GM19324 (cell line): ENCODE results near the gene PTGER4.
"Not testable (repeated sequence)": the region's sequence is repeated elsewhere in the genome, so short reads cannot be mapped to it uniquely, and the experiment has no call there.

Experiments used
- ATAC-seq: cut with Tn5 transposase; IDR thresholded peaks from one replicate; pipeline ENCODE4 v1.9.1; 2021; ENCODE audit warnings: mild to moderate bottlenecking, moderate library complexity; ENCODE audit not compliant: unreplicated experiment, low FRiP score

Gene PTGER4

DNA sequence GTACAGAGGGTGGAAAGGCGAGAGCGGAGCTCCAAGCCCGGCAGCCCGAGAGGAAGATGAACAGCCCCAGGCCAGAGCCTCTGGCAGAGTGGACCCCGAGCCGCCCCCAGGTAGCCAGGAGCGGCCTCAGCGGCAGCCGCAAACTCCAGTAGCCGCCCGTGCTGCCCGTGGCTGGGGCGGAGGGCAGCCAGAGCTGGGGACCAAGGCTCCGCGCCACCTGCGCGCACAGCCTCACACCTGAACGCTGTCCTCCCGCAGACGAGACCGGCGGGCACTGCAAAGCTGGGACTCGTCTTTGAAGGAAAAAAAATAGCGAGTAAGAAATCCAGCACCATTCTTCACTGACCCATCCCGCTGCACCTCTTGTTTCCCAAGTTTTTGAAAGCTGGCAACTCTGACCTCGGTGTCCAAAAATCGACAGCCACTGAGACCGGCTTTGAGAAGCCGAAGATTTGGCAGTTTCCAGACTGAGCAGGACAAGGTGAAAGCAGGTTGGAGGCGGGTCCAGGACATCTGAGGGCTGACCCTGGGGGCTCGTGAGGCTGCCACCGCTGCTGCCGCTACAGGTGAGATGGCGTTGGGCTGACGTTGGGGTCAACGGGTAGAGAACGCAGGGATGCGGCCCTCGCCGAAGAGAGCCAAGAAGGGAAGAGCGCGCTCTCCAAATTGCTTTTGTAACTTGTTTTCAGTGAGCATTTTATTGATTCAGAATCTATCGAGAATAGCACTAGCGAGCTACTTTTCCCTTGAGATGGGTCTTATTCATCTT lies at the start of gene PTGER4:
PTGER4 (plus strand) TSS at position 3 of the 769 bp plus-strand sequence. CDS start 1,079 bp downstream, outside the sequence.
- peak; percentile 42 for ATAC-seq

GRCh38 chr5:40630126-40630525 lies 49.6 kb upstream of the PTGER4 start:
- no peak for ATAC-seq

GRCh38 chr5:40631236-40631635 lies 48.5 kb upstream of the PTGER4 start:
- no peak for ATAC-seq

GRCh38 chr5:40634154-40634553 lies 45.6 kb upstream of the PTGER4 start:
- no peak for ATAC-seq

DNA sequence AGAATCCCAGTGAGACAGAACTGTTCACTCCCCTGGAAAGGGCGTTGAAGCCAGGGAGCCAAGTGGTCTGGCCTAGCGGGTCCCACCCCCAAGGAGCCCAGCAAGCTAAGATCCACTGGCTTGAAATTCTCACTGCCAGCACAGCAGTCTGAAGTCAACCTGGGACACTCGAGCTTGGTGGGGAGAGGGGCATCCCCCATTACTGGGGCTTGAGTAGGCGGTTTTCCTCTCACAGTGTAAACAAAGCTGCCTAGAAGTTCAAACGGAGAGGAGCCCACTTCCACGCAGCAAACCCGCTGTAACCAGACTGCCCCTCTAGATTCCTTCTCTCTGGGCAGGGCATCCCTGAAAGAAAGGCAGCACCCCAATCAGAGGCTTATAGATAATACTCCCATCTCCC lies 45.1 kb upstream of the PTGER4 start:
- ATAC-seq: no peak

DNA sequence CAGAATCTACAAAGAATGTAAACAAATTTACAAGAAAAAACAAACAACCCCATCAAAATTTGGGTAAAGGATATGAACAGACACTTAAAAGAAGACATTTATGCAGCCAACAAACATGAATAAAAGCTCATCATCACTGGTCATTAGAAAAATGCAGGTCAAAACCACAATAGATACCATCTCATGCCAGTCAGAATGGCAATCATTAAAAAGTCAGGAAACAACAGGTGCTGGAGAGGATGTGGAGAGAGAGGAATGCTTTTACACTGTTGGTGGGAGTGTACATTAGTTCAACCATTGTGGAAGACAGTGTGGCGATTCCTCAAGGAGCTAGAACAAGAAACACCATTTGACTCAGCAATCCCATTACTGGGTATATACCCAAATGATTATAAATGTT lies 40.2 kb upstream of the PTGER4 start:
- not testable (repeated sequence) for ATAC-seq

DNA sequence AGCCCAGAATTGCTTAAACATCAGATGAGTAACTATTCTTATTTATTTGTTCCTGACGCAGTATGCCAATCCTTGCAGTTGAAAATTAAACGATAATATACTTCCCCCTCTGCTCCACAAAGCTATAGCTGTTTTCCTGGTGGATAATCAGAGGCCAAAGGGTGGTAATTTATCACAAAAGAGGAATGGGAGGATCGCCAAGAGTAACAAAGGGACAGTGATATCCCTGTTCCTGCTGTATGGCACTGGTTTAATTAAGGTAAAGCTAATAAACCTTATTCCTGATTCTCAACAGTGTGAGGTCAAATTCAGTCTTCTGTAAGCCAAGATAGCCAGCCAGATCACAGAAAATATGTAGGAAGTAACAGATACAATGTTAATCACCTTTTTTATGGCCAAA lies 33.4 kb upstream of the PTGER4 start:
- ATAC-seq: no peak

GRCh38 chr5:40648150-40648549 lies 31.6 kb upstream of the PTGER4 start:
- ATAC-seq: no peak

DNA sequence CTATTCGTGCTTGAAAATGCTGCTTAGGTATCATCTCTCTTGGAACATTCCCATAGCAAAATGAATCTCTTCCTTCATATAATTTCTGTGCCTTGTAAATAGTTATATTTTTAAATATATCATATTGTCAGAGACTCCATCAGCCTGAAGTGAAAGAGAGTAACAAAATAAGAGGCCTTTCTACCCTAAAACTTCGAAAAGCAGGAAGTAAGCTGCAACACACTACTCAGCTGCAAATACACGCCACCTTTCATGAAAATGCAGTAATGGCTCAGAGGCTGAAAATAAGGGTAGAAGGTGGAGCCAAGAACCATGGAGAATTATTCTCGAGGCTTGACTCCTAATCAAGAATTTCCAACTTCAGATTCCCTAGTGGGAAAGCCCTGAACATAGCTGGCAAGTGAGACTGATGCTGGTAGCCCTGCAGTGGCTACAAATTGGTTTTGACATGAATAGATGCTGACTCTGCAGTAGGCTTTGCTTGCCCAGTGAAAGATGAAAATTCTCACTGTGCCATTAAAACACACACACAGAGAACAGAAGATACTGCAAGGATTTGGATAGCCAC lies 30.2 kb upstream of the PTGER4 start:
- ATAC-seq: no peak

DNA sequence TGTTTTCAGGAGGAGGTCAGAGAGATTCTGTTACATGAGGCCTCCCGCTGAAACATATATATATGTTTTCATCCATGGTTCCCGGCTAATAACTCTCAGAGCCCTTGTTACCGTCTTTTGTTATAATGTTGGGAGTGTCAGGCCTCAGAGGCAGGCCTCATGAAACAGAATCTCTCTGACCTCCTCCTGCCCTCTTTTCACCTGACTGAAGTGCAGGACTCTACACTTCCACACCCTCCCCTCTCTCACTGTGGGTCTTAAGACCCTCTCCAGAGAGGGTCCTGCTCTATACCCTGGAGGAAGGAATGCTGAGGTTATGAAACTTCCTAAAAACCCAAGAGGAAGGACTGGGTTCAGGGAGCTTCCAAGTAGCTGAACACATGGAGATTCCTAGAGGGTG lies 28.5 kb upstream of the PTGER4 start:
- ATAC-seq: no peak

DNA sequence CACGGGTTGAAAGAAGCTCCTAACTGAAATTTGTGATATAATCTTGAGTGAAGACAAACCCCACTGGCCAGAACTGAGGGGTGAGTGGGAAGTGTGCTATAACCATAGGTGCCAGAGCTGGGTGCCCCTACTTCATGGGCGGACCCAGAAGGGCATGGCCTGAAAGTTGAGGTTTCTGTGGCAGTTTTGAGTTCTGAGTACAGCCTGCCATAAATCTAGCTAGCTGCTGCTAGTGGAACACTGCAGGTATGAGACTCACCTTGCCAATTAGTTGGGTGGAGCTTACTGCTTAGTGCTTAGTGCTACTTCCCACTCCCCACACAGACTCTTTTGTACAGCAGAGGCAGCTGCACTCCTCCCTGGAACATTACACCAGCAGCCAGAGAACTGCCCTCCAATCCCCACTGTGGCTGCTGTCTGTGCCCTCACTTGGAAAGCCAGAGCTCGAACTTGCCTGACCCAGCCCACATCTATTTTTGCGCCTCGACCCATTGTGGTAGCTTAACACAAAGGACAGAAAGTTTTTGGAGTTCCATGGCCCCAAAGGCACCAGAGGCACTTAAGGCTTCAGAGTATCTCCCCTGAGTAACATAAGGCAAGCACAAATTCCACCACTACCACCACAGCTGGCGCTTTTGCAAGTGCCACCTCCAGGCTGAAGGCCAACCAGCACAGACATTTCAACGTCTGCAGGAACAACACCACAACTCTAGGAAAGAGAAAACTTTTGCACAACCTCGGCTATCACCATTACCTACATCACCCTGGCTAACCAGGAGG lies 27.1 kb upstream of the PTGER4 start:
- peak; percentile 20 for ATAC-seq

DNA sequence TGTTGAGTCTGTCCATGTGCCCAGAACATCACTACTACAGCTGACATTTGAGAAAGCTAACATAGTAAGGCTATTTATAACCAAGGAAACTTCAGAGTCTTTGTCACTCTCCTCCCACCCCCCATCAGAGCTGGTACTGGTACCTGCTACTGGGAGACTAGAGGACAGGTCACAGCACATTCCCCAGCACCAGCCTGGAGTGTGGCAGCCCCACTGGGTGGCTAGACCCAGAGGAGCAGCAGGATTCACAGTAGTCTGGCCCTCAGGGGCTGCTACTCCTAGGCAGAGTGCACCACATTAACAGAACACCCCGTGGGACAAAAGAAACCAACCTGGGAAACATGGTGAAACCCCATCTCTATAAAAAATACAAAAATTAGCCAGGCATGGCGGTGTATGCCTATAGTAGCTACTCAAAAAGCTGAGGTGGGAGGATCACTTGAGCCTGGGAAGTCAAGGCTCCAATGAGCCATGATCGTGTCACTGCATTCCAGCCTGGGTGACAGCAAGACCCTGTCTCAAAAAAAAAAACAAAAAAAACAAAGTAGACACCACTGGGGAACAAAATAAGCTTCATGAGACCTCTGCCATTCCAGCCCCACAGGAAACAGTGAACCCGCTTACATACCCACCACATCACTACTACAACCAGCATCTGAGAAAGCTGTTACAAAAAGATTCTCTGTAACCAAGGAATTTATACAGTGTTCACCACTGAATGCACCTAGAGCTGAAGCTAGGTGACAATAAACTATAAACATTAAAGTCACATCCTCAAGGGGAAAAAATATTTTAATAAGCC lies 26.3 kb upstream of the PTGER4 start:
- peak; percentile 64 for ATAC-seq

DNA sequence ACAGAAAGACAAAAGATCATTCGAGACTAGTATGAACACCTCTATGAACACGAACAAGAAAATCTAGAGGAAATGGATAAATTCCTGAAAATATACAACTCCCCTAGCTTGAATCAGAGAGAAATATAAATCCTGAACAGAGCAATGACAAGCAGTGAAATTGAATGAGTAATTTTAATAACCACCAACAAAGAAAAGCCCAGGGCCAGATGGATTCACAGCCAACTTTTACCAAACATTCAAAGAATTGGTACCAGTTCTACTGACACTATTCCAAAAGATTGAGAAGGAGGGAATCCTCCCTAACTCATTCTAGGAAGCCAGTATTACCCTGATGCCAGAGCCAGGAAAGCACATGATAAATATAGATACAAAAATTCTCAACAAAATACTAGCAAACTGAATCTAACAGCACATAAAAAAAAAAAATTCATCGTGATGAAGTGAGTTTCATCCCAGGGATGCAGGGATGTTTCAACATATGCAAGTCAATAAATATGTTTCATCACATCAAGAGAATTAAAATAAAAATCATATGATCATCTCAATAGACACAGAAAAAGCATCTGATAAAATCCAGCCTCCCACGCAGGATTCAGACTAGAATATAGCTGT lies 25.2 kb upstream of the PTGER4 start:
- ATAC-seq: no peak

DNA sequence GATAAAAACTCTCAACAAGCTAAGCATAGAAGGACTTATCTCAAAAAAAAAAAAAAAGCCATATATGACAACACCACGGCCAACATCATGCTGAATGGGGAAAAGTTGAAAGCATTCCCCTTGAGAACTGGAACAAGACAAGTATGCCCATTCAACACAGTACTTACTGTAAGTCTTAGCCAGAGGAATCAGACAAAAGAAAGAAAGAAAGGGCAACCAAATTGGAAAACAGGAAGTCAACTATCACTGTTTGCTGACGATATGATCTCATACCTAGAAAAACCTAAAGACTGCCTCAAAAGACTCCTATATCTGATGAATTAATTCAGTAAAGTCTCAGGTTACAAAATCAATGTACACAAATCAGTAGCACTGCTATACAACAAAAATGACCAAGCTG lies 24.6 kb upstream of the PTGER4 start:
- no peak for ATAC-seq

GRCh38 chr5:40656091-40656490 lies 23.6 kb upstream of the PTGER4 start:
- ATAC-seq: not testable (repeated sequence)

DNA sequence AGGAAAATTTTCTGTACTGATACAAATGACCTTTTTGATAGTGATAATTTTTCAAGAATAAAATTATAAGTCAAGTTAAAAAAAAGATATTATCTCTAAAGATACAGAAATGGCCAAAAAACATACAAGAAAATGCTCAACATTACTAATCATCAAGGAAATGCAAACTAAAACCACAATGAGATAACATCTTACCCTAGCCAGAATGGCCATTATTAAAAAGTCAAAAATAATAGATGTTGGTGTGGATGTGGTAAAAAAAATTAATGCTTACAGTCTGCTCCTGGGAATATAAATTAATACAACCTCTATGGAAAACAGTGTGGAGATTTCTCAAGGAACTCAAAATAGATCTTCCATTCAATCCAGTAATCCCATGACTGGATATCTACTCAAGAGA lies 22.9 kb upstream of the PTGER4 start:
- ATAC-seq: no peak

GRCh38 chr5:40660751-40661150 lies 19.0 kb upstream of the PTGER4 start:
- no peak for ATAC-seq

- ATAC-seq: no peak
These were observed 13.9 kb upstream of the PTGER4 start for GRCh38 chr5:40665635-40666298.

DNA sequence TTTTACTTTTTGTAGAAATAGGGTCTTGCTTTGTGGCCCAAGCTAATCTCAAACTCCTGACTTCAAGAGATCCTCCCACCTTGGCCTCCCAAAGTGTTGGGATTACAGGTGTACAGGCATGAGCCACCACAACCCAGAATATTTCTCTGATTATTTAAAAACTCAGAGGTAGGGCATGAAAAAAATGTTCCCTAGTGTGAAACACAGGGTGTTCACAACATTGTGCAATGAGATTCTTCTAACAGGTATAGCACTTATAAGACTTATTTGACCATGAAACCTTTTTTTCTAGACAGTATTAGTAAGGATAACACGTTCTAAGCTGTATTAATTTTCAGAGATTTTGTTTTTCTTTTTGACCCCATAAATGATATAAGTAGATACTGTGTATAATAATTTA lies 13.1 kb upstream of the PTGER4 start:
- no peak for ATAC-seq

GRCh38 chr5:40667161-40667663 lies 12.5 kb upstream of the PTGER4 start:
- ATAC-seq: no peak
